GM12878 (cell line): ENCODE data around the gene PDLIM4. TPM values are rescaled to one million over a fixed set of nuclear protein-coding genes. Genes with fewer than 3 reads are reported as not detected.

ENCODE experiments used
- ATAC-seq: fragments of 200-7000 bp; cut with Tn5 transposase; 3 replicates; pipeline ENCODE4 v1.9.1; 2020; ENCODE audit warnings: mild to moderate bottlenecking, moderate library complexity
- BruUV-seq: library from RNA; stranded (reverse); fragments of 400-500 nt; replicated peaks from 2 replicates; lab custom pipeline; 2021; lab: Mats Ljungman, UMichigan
- CTCF ChIA-PET: fragments of 300-600 bp; sonication (Branson Sonifier 250); formaldehyde crosslinking; extraction: SDS; loops from one replicate; lab custom pipeline; 2021; ENCODE audit warnings: inconsistent platforms; lab: Yijun Ruan, JAX
- POLR2A ChIA-PET: fragments of 350-600 bp; formaldehyde crosslinking; extraction: SDS; loops from one replicate; lab custom pipeline; 2021; ENCODE audit warnings: inconsistent platforms; lab: Charles Lee
- RAD21 ChIA-PET: fragments of 300-600 bp; sonication (Branson Sonifier 250); formaldehyde crosslinking; loops from one replicate; lab custom pipeline; 2023; ENCODE audit warnings: antibody characterized with exemption; ENCODE audit not compliant: unreplicated experiment; lab: Charles Lee
- SMC1A ChIA-PET: fragments of 300-600 bp; sonication (Branson Sonifier 250); formaldehyde crosslinking; loops from one replicate; lab custom pipeline; 2023; ENCODE audit not compliant: unreplicated experiment, uncharacterized antibody; lab: Charles Lee
- DNase-seq: peaks from one replicate; pipeline ENCODE4 v3.0.0-alpha.2; 2011; ENCODE audit warnings: low read depth, low spot score
- FAIRE-seq: peaks from 3 replicates; lab custom pipeline; 2011; peaks lifted over from hg19 to GRCh38; lab: Jason Lieb, UNC
- H2AFZ ChIP-seq: 2 replicates; pipeline ENCODE4 v1.6.0; 2011; ENCODE audit warnings: low read depth, low read length, control low read depth; ENCODE audit not compliant: control insufficient read depth
- H3K27ac ChIP-seq: 2 replicates; pipeline ENCODE4 v1.5.1; 2011; ENCODE audit warnings: control low read depth; ENCODE audit not compliant: control insufficient read depth, insufficient read depth
- H3K27me3 ChIP-seq, 2 experiments: replicated peaks in 1 of 2; 2 replicates each; pipeline versions ENCODE4 v1.6.0 to v1.6.1; 2011; ENCODE audit warnings: low read length in 1 of 2; ENCODE audit not compliant: control insufficient read depth in 2 of 2, insufficient read depth in 2 of 2
- H3K36me3 ChIP-seq, 2 experiments: 2 replicates each; pipeline ENCODE4 v1.5.1; 2011; ENCODE audit warnings: low read length in 1 of 2; ENCODE audit not compliant: control insufficient read depth in 2 of 2, insufficient read depth in 2 of 2
- H3K4me1 ChIP-seq: 2 replicates; pipeline ENCODE4 v1.6.1; 2011; ENCODE audit warnings: mild to moderate bottlenecking, low read length, moderate library complexity, mixed read lengths; ENCODE audit not compliant: control insufficient read depth, insufficient read depth
- H3K4me2 ChIP-seq: 2 replicates; pipeline ENCODE4 v1.6.0; 2011; ENCODE audit warnings: control low read depth; ENCODE audit not compliant: control insufficient read depth, insufficient read depth
- H3K4me3 ChIP-seq: fragments of 200-600 bp; sonication (generic); 2 replicates; pipeline ENCODE4 v1.5.1; 2016
- H3K79me2 ChIP-seq: 2 replicates; pipeline ENCODE4 v1.6.0; 2011; ENCODE audit warnings: low read length; ENCODE audit not compliant: control insufficient read depth, insufficient read depth
- H3K9ac ChIP-seq: 2 replicates; pipeline ENCODE4 v1.8.0; 2011; ENCODE audit warnings: low read length, control low read depth, mixed read lengths; ENCODE audit not compliant: control insufficient read depth, insufficient read depth
- H3K9me3 ChIP-seq: replicated peaks from 3 replicates; pipeline ENCODE4 v1.5.1; 2011; ENCODE audit warnings: mild to moderate bottlenecking, low read length; ENCODE audit not compliant: control insufficient read depth, insufficient read depth
- H4K20me1 ChIP-seq: 2 replicates; pipeline ENCODE4 v1.6.0; 2011; ENCODE audit not compliant: control insufficient read depth, insufficient read depth
- CREB1 ChIP-seq: IDR thresholded peaks from 2 replicates; pipeline ENCODE4 v1.6.1; 2012; ENCODE audit warnings: low read depth, mild to moderate bottlenecking, inconsistent platforms
- EED ChIP-seq: sonication (generic); IDR thresholded peaks from 2 replicates; pipeline ENCODE4 v1.6.1; 2016; ENCODE audit warnings: antibody characterized with exemption, low read depth
- PAX5 ChIP-seq: IDR thresholded peaks from 2 replicates; pipeline ENCODE4 v1.6.1; 2011; ENCODE audit warnings: low read depth, low read length, borderline replicate concordance
- TCF12 ChIP-seq: IDR thresholded peaks from 2 replicates; pipeline ENCODE4 v1.6.1; 2011; ENCODE audit warnings: low read depth, mild to moderate bottlenecking, low read length
- ZNF274 ChIP-seq: IDR thresholded peaks from one replicate; pipeline ENCODE4 v1.8.0; 2011; ENCODE audit not compliant: insufficient read length, insufficient read depth
- WGBS: methylation state at CpG from one replicate; pipeline ENCODE4 v1.1.6; 2016; ENCODE audit warnings: low lambda C conversion rate; ENCODE audit not compliant: insufficient replicate concordance, insufficient coverage; ENCODE audit errors: missing lambda C conversion rate; 5-methylcytosine and 5-hydroxymethylcytosine counted together
- in situ Hi-C: fragments of 300-500 bp; cut with MboI; formaldehyde crosslinking; loops from 9 replicates; pipeline ENCODE4 v1.14.3; 2018; ENCODE audit warnings: mixed read lengths
- intact Hi-C: fragments of 100-400 bp; cut with micrococcal nuclease; formaldehyde crosslinking; loops from one replicate; pipeline ENCODE4 v1.14.2; 2022; ENCODE audit not compliant: unreplicated experiment
- polyA plus RNA-seq, 11 experiments: library from polyadenylated mRNA; depleted of rRNA in 4 of 11; unstranded in 6 of 11; stranded (reverse) in 5 of 11; fragments of >200 nt; fragmentation: Nextera tagmentation in 4 of 11; fragmentation: Illumina TruSeq in 1 of 11; extraction: Ambion mirVana in 4 of 11; extraction: Trizol in 1 of 11; gene quantifications; 1 replicate in 1 of 11; 2 replicates in 10 of 11; pipeline versions ENCODE4 v1.2.1 to v1.2.3, GENCODE V29; 2011 to 2016; ENCODE audit warnings: inconsistent platforms in 2 of 11, missing spikeins in 2 of 11, low read depth in 1 of 11
- total RNA-seq, 4 experiments: library from RNA; depleted of rRNA in 3 of 4; stranded (reverse); fragments of >200 nt in 3 of 4; fragmentation: Illumina TruSeq in 1 of 4; extraction: Trizol in 1 of 4; gene quantifications; 2 replicates each; pipeline versions ENCODE4 v1.2.1 to v1.2.3, GENCODE V29; 2013 to 2021
- TF ChIP-seq, protein P1 (sequence below): IDR thresholded peaks from 2 replicates; pipeline ENCODE4 v1.6.1; 2011; ENCODE audit warnings: low read depth, low read length, improper control_type of control experiment, borderline replicate concordance
- TF ChIP-seq, protein P2 (sequence below): fragments of 150-350 bp; IDR thresholded peaks from 2 replicates; pipeline ENCODE4 v1.6.1; 2016; ENCODE audit warnings: low read depth, low read length
- TF ChIP-seq, protein P3 (sequence below): IDR thresholded peaks from 2 replicates; pipeline ENCODE4 v1.6.1; 2011; ENCODE audit warnings: borderline replicate concordance, low read depth, mild to moderate bottlenecking, moderate library complexity, mixed read lengths, low read length; ENCODE audit not compliant: insufficient read depth; ENCODE audit errors: extremely low read length

PDLIM4 gene
- total and polyA plus RNA-seq, 10 of the 15 experiments (the other 5 are each of a cell fraction or from before 2014, with no cell fraction given), result 0.13 to 1.7 (median 0.39) TPM; not detected in 3

DNA sequence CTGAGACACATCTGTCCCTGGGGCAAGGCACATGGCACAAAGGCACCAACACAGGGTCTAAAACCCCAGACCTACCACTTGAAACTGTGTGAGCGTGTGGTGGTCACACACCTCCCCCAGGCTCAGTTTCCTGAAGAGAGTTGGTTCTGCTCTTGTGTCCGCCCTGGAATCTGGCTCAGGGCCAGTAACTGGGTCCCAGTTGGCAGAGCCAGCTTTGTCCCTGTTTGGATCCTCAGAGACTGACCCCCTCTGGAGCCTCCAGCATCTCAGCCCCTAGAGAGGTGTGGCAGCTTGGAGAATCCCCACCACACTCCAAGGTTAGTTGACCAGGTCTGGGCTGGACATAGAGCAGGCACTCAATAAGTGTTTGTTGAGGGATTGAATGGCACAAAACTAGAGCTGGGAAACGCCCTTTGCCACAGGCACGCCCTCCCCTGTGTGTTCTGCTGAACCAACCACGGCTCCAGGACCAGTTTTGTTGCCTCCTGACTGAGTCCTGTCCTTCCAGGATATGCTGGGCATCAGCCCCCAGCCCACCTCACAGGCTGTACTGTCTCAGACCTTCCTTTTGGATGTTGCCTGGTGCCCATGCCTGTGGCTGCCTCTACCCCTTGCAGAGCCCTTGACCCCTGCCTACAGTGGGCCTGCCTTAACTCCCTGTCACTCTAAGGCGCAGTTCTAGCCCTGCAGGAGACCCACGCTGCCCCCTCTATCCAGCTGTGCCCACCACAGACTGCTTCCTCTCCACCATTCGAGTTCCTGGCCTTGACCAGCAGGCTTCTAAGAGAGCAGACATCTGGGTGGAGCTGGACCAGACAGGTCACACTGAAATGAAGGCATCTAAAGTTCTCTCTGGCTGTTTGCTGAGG, 3.8 kb upstream of the PDLIM4 start:
- ATAC-seq, result no peak
- no peak overlapping the region for H3K4me3 ChIP-seq
- BruUV-seq, result no TSS peak
- H3K27ac ChIP-seq, result no peak overlapping the region
- intact Hi-C loops (no loop called here), in situ Hi-C loops (no loop called here)
- FAIRE-seq, result no peak
- ChIA-PET POLR2A (no interaction called here), CTCF (interaction anchor here (1.3 to 8.7 kb wide), 2 partner anchors 15 to 19 kb away, joined by 3 to 74 read pairs; no protein-coding TSS in a partner anchor)
- H3K9me3 ChIP-seq, result no peaks in the 10 kb centered on the region
- no peak overlapping the region for H3K4me2 ChIP-seq
- H4K20me1 ChIP-seq, result no peaks in the 10 kb centered on the region
- no peak overlapping the region for H2AFZ ChIP-seq
- no peak for DNase-seq
- H3K4me1 ChIP-seq, result no peaks in the 10 kb centered on the region
- H3K27me3 ChIP-seq, result peaks cover 2 to 7% of the 10 kb centered on the region in 2 experiments
- TF ChIP-seq EED (no peak), CREB1 (no peak)
- TF ChIP-seq, all 136 proteins: peak for 0
- WGBS, result 7% methylated on average over 8 of the region's 8 CpGs
- H3K36me3 ChIP-seq, result no peaks in the 10 kb centered on the region
- H3K9ac ChIP-seq, result no peak overlapping the region
- RAD21 ChIA-PET, result interaction anchor here (1.2 to 1.5 kb wide), 2 partner anchors 10 to 116 kb away, joined by 3 to 4 read pairs; partner anchors contain the start of gene SLC22A5
- H3K79me2 ChIP-seq, result no peaks in the 10 kb centered on the region
- SMC1A ChIA-PET, result interaction anchor here (1.4 kb wide), 1 partner anchor 39 kb away, joined by 4 read pairs; no protein-coding TSS in a partner anchor

DNA sequence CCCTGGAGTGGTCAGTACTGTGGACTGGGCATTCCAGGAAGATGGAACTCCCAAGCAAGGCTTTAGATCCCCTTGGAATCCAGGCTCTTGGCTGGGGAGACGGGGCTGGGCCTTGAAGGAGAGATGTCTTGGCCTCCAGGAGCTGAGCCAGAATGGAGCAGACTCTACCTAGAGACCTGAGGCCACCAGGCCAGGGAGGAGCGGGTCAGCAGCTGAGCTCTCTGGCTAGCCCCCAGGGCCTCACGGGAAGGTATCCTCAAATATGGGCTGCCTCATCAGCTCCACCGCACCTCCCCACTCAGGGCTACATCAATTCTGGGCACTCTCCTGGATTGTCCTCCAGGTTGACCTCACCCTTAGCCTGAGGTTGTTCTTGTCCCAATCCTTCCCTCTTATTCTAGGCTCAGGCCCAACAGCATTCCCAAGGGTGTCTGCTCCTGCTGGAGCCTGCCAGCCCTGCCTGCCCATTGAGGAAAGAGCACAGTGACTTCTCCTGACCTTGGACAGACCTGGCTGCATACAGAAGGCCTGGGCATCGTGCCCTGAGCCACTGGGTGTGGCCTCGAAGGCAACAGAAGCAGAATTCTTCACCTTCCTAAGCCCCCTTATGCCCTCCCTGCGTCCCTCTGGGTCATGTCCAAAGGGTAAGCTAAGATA, 3.0 kb upstream of the PDLIM4 start:
- no peaks in the 10 kb centered on the region for H4K20me1 ChIP-seq
- intact Hi-C loops, result no loop called here
- no peak overlapping the region for H3K27ac ChIP-seq
- H3K4me1 ChIP-seq, result no peaks in the 10 kb centered on the region
- WGBS, result 26% methylated on average over 7 of the region's 7 CpGs
- CTCF ChIA-PET, result interaction anchor here (1.2 to 8.7 kb wide), 3 partner anchors 15 to 64 kb away, joined by 3 to 74 read pairs (median 3); no protein-coding TSS in a partner anchor
- DNase-seq, result no peak
- no TSS peak for BruUV-seq
- H3K36me3 ChIP-seq, result no peaks in the 10 kb centered on the region
- peaks cover 2 to 7% of the 10 kb centered on the region in 2 experiments for H3K27me3 ChIP-seq
- no peak overlapping the region for H3K4me2 ChIP-seq
- RAD21 ChIA-PET, result interaction anchor here (1.2 to 1.5 kb wide), 2 partner anchors 10 to 115 kb away, joined by 3 to 4 read pairs; partner anchors contain the start of gene SLC22A5
- POLR2A ChIA-PET, result no interaction called here
- H3K9me3 ChIP-seq, result no peaks in the 10 kb centered on the region
- SMC1A ChIA-PET, result interaction anchor here (1.4 kb wide), 1 partner anchor 38 kb away, joined by 4 read pairs; no protein-coding TSS in a partner anchor
- no peak for FAIRE-seq
- in situ Hi-C loops, result no loop called here
- H3K4me3 ChIP-seq, result no peak overlapping the region
- no peak overlapping the region for H2AFZ ChIP-seq
- H3K9ac ChIP-seq, result no peak overlapping the region
- ATAC-seq, result no peak
- no peaks in the 10 kb centered on the region for H3K79me2 ChIP-seq
- TF ChIP-seq, protein P1, sequence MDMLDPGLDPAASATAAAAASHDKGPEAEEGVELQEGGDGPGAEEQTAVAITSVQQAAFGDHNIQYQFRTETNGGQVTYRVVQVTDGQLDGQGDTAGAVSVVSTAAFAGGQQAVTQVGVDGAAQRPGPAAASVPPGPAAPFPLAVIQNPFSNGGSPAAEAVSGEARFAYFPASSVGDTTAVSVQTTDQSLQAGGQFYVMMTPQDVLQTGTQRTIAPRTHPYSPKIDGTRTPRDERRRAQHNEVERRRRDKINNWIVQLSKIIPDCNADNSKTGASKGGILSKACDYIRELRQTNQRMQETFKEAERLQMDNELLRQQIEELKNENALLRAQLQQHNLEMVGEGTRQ, result no peak
- TF ChIP-seq, protein P2, sequence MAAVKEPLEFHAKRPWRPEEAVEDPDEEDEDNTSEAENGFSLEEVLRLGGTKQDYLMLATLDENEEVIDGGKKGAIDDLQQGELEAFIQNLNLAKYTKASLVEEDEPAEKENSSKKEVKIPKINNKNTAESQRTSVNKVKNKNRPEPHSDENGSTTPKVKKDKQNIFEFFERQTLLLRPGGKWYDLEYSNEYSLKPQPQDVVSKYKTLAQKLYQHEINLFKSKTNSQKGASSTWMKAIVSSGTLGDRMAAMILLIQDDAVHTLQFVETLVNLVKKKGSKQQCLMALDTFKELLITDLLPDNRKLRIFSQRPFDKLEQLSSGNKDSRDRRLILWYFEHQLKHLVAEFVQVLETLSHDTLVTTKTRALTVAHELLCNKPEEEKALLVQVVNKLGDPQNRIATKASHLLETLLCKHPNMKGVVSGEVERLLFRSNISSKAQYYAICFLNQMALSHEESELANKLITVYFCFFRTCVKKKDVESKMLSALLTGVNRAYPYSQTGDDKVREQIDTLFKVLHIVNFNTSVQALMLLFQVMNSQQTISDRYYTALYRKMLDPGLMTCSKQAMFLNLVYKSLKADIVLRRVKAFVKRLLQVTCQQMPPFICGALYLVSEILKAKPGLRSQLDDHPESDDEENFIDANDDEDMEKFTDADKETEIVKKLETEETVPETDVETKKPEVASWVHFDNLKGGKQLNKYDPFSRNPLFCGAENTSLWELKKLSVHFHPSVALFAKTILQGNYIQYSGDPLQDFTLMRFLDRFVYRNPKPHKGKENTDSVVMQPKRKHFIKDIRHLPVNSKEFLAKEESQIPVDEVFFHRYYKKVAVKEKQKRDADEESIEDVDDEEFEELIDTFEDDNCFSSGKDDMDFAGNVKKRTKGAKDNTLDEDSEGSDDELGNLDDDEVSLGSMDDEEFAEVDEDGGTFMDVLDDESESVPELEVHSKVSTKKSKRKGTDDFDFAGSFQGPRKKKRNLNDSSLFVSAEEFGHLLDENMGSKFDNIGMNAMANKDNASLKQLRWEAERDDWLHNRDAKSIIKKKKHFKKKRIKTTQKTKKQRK, result no peak
- no peak for TF ChIP-seq TCF12
- TF ChIP-seq, protein P3, sequence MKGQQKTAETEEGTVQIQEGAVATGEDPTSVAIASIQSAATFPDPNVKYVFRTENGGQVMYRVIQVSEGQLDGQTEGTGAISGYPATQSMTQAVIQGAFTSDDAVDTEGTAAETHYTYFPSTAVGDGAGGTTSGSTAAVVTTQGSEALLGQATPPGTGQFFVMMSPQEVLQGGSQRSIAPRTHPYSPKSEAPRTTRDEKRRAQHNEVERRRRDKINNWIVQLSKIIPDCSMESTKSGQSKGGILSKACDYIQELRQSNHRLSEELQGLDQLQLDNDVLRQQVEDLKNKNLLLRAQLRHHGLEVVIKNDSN, result no peak
- TF ChIP-seq PAX5, result no peak
- no peak for TF ChIP-seq ZNF274
